CD4-positive, CD25-positive, alpha-beta regulatory T cell (primary cell): ENCODE data around the gene TENM4. TPM values are rescaled to one million over a fixed set of nuclear protein-coding genes. Genes with fewer than 3 reads are reported as not detected.

Experiments used
- ATAC-seq, 2 donors: fragments of 150-1000 bp; cut with Tn5 transposase; one replicate each; pipeline ENCODE4 v1.10.0; 2021; ENCODE audit warnings: low read depth in 2 of 2, moderate number of reproducible peaks in 2 of 2, moderate library complexity in 1 of 2
- DNase-seq, 3 donors: peaks; one replicate each; pipeline versions ENCODE4 v3.0.0 to v3.0.0-alpha.2; 2012 to 2022; ENCODE audit warnings: mixed read lengths in 1 of 3
- H3K27ac ChIP-seq: one replicate; pipeline ENCODE4 v1.7.0; 2013; ENCODE audit warnings: mild to moderate bottlenecking, low read length; ENCODE audit not compliant: insufficient read depth, poor library complexity, severe bottlenecking
- H3K27me3 ChIP-seq: one replicate; pipeline ENCODE4 v1.7.0; 2013; ENCODE audit warnings: low read length; ENCODE audit not compliant: control insufficient read depth, insufficient read depth
- H3K36me3 ChIP-seq: one replicate; pipeline ENCODE4 v1.7.0; 2013; ENCODE audit warnings: mild to moderate bottlenecking, low read length, moderate library complexity; ENCODE audit not compliant: control insufficient read depth, insufficient read depth
- H3K4me1 ChIP-seq: 2 replicates; pipeline ENCODE4 v1.7.0; 2013; ENCODE audit warnings: mild to moderate bottlenecking, low read length; ENCODE audit not compliant: insufficient read depth, control insufficient read depth, poor library complexity, severe bottlenecking
- H3K4me3 ChIP-seq: one replicate; pipeline ENCODE4 v1.7.0; 2013; ENCODE audit warnings: low read depth, mild to moderate bottlenecking, low read length, moderate library complexity
- H3K9me3 ChIP-seq, 2 experiments: 1 replicate in 1 of 2; 2 replicates in 1 of 2; pipeline ENCODE4 v1.7.0; 2013; ENCODE audit warnings: low read length in 2 of 2, mild to moderate bottlenecking in 1 of 2, moderate library complexity in 1 of 2; ENCODE audit not compliant: control insufficient read depth in 2 of 2
- H3K27ac Mint-ChIP-seq, 3 donors: one replicate each; pipeline ENCODE4 v1.8.0; 2020 to 2022; ENCODE audit warnings: mild to moderate bottlenecking in 3 of 3, mixed read lengths in 3 of 3, moderate library complexity in 2 of 3
- H3K27me3 Mint-ChIP-seq: one replicate; pipeline ENCODE4 v1.8.0; 2022; ENCODE audit warnings: mild to moderate bottlenecking, mixed read lengths
- H3K36me3 Mint-ChIP-seq: one replicate; pipeline ENCODE4 v1.8.0; 2020; ENCODE audit warnings: mixed read lengths
- H3K4me1 Mint-ChIP-seq, 4 donors: one replicate each; pipeline ENCODE4 v1.8.0; 2020 to 2022; ENCODE audit warnings: mixed read lengths in 4 of 4, mild to moderate bottlenecking in 1 of 4
- H3K4me3 Mint-ChIP-seq, 4 donors: one replicate each; pipeline ENCODE4 v1.8.0; 2020 to 2022; ENCODE audit warnings: mild to moderate bottlenecking in 4 of 4, mixed read lengths in 4 of 4, moderate library complexity in 3 of 4
- H3K9me3 Mint-ChIP-seq, 7 donors: one replicate each; pipeline ENCODE4 v1.8.0; 2020 to 2022; ENCODE audit warnings: mixed read lengths in 7 of 7, mild to moderate bottlenecking in 3 of 7, moderate library complexity in 2 of 7
- polyA plus RNA-seq, 4 donors: library from polyadenylated mRNA; unstranded; fragments of 300-500 nt; fragmentation: Illumina TruSeq; gene quantifications; one replicate each; pipeline ENCODE4 v1.2.3, GENCODE V29; 2021
- total RNA-seq: library from RNA; stranded (reverse); gene quantifications from one replicate; pipeline ENCODE4 v1.2.3, GENCODE V29; 2022

Gene TENM4
- total and polyA plus RNA-seq, 5 donors from 2014 or later: 0.02 TPM; not detected in 4

GRCh38 chr11:79090191-79090705 lies 350.6 kb downstream of the TENM4 start:
- Mint-ChIP-seq H3K9me3 (no peaks in the 10 kb centered on the region), H3K4me3 (no peak overlapping the region), H3K36me3 (no peaks in the 10 kb centered on the region), H3K4me1 (no peaks in the 10 kb centered on the region), H3K27me3 (no peaks in the 10 kb centered on the region), H3K27ac (no peak overlapping the region)
- Histone ChIP-seq H3K27me3 (no peaks in the 10 kb centered on the region), H3K27ac (no peak overlapping the region), H3K36me3 (no peaks in the 10 kb centered on the region), H3K4me1 (no peaks in the 10 kb centered on the region), H3K4me3 (no peak overlapping the region), H3K9me3 (no peaks in the 10 kb centered on the region)
- ATAC-seq (no peak), DNase-seq (no peak)

GRCh38 chr11:79089601-79090000 lies 351.2 kb downstream of the TENM4 start:
- H3K27ac Mint-ChIP-seq: no peak overlapping the region
- H3K9me3 Mint-ChIP-seq: no peaks in the 10 kb centered on the region
- H3K36me3 ChIP-seq: no peaks in the 10 kb centered on the region
- no peak for ATAC-seq
- H3K4me1 Mint-ChIP-seq: no peaks in the 10 kb centered on the region
- H3K4me3 Mint-ChIP-seq: no peak overlapping the region
- no peaks in the 10 kb centered on the region for H3K4me1 ChIP-seq
- H3K27me3 ChIP-seq: no peaks in the 10 kb centered on the region
- H3K27ac ChIP-seq: no peak overlapping the region
- H3K27me3 Mint-ChIP-seq: no peaks in the 10 kb centered on the region
- no peak for DNase-seq
- H3K4me3 ChIP-seq: no peak overlapping the region
- H3K36me3 Mint-ChIP-seq: no peaks in the 10 kb centered on the region
- H3K9me3 ChIP-seq: no peaks in the 10 kb centered on the region

GRCh38 chr11:79088967-79089366 lies 351.9 kb downstream of the TENM4 start:
- H3K9me3 ChIP-seq: no peaks in the 10 kb centered on the region
- H3K4me3 ChIP-seq: no peak overlapping the region
- H3K27ac ChIP-seq: no peak overlapping the region
- no peaks in the 10 kb centered on the region for H3K27me3 Mint-ChIP-seq
- no peaks in the 10 kb centered on the region for H3K4me1 ChIP-seq
- no peaks in the 10 kb centered on the region for H3K4me1 Mint-ChIP-seq
- H3K4me3 Mint-ChIP-seq: no peak overlapping the region
- H3K36me3 Mint-ChIP-seq: no peaks in the 10 kb centered on the region
- no peaks in the 10 kb centered on the region for H3K27me3 ChIP-seq
- no peaks in the 10 kb centered on the region for H3K9me3 Mint-ChIP-seq
- DNase-seq (no peak), ATAC-seq (no peak)
- H3K27ac Mint-ChIP-seq: no peak overlapping the region
- no peaks in the 10 kb centered on the region for H3K36me3 ChIP-seq

DNA sequence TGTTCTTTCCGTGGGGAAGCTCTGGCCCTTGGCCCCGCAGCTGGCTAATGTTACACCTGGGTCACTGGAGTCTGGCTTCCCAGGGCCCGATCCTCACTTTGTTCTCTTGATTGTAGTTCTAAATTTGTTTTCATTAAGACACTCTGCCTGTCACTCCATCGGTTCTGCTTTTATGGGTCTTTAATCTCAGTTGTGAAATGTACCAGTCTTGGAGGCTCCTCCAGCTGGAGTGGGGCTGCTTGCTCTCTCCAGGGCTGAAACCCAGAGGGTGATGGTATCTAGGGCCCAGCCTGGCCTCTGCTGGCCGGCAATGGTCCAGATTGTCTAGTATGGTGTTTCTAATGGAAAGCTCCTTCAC lies 352.9 kb downstream of the TENM4 start:
- H3K4me1 ChIP-seq: no peaks in the 10 kb centered on the region
- no peaks in the 10 kb centered on the region for H3K9me3 ChIP-seq
- Mint-ChIP-seq H3K4me1 (no peaks in the 10 kb centered on the region), H3K27me3 (no peaks in the 10 kb centered on the region), H3K4me3 (no peak overlapping the region), H3K27ac (no peak overlapping the region), H3K36me3 (no peaks in the 10 kb centered on the region), H3K9me3 (no peaks in the 10 kb centered on the region)
- no peak overlapping the region for H3K27ac ChIP-seq
- no peak overlapping the region for H3K4me3 ChIP-seq
- no peaks in the 10 kb centered on the region for H3K27me3 ChIP-seq
- ATAC-seq (no peak), DNase-seq (no peak)
- H3K36me3 ChIP-seq: no peaks in the 10 kb centered on the region

GRCh38 chr11:79087238-79087960 lies 353.4 kb downstream of the TENM4 start:
- H3K27ac ChIP-seq: no peak overlapping the region
- no peaks in the 10 kb centered on the region for H3K36me3 ChIP-seq
- H3K4me3 ChIP-seq: no peak overlapping the region
- Mint-ChIP-seq H3K27me3 (no peaks in the 10 kb centered on the region), H3K4me3 (no peak overlapping the region), H3K36me3 (no peaks in the 10 kb centered on the region), H3K9me3 (no peaks in the 10 kb centered on the region), H3K4me1 (no peaks in the 10 kb centered on the region), H3K27ac (no peak overlapping the region)
- no peaks in the 10 kb centered on the region for H3K4me1 ChIP-seq
- H3K9me3 ChIP-seq: no peaks in the 10 kb centered on the region
- DNase-seq (no peak), ATAC-seq (no peak)
- no peaks in the 10 kb centered on the region for H3K27me3 ChIP-seq

DNA sequence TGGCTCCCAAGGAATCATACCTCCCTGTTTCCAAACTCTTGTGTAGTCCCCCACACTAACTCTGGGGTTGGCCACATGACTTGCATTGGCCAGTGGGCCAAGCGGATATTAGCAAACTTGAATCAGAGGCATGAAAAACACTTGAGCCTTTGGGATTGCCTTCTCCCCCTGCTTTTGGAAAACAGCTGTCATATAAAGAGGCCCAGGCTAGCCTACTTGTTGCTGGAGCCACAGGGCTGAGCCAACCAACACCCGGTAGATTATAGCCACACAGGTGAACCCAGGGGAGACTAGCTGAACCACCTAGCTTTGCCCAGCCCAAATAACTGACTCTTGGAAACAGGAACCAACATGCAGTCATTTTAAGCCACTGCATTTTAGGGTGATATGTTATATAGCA lies 354.8 kb downstream of the TENM4 start:
- H3K27me3 Mint-ChIP-seq: no peaks in the 10 kb centered on the region
- ATAC-seq (no peak), DNase-seq (no peak)
- no peaks in the 10 kb centered on the region for H3K9me3 ChIP-seq
- no peak overlapping the region for H3K27ac Mint-ChIP-seq
- no peaks in the 10 kb centered on the region for H3K9me3 Mint-ChIP-seq
- no peaks in the 10 kb centered on the region for H3K36me3 ChIP-seq
- no peak overlapping the region for H3K27ac ChIP-seq
- no peaks in the 10 kb centered on the region for H3K36me3 Mint-ChIP-seq
- H3K4me1 ChIP-seq: no peaks in the 10 kb centered on the region
- H3K27me3 ChIP-seq: no peaks in the 10 kb centered on the region
- no peak overlapping the region for H3K4me3 Mint-ChIP-seq
- no peaks in the 10 kb centered on the region for H3K4me1 Mint-ChIP-seq
- H3K4me3 ChIP-seq: no peak overlapping the region

DNA sequence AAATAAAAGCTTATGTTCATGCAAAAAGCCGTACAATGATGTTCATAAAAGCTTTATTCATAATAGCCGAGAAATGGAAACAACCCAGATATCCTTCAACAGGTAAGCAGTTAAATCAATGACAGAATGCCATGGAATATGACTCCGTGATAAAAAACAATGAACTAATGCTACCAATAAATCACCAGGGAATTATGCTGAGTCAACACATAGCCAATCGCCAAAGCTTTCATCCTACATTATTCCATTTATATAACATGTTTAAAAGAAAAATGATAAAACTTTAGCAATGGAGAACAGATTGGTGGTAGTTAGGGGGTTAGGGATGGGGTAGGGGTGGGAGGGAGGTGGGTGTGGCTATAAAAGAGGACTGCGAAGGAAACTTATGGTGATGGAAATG lies 356.4 kb downstream of the TENM4 start:
- no peaks in the 10 kb centered on the region for H3K36me3 Mint-ChIP-seq
- no peak overlapping the region for H3K4me3 Mint-ChIP-seq

DNA sequence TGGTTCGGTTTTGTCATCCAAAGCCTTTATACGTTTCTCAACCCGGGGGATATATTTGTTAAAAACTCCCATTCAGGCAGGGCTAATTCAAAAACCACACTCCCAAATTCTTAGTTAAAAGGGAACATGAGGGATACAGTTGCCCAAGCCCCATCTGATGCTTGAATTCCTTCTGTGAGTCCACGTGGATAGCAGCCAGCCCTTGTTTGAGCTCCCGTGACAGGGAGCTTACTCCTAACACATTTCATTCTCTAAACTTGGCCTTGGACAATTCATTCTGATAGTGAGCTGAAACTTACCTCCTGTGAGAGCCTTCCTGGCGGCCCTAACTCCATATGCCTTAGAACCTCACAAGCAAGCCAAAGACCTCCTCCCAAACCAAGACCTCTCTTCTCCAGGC lies 357.5 kb downstream of the TENM4 start:
- H3K36me3 Mint-ChIP-seq: no peaks in the 10 kb centered on the region
- H3K27ac Mint-ChIP-seq: no peak overlapping the region
- H3K9me3 ChIP-seq: no peaks in the 10 kb centered on the region
- no peak overlapping the region for H3K4me3 Mint-ChIP-seq
- no peaks in the 10 kb centered on the region for H3K9me3 Mint-ChIP-seq
- no peaks in the 10 kb centered on the region for H3K27me3 ChIP-seq
- no peaks in the 10 kb centered on the region for H3K4me1 ChIP-seq
- no peak overlapping the region for H3K4me3 ChIP-seq
- H3K36me3 ChIP-seq: no peaks in the 10 kb centered on the region
- H3K4me1 Mint-ChIP-seq: no peaks in the 10 kb centered on the region
- peaks cover 1% of the 10 kb centered on the region for H3K27me3 Mint-ChIP-seq
- ATAC-seq (no peak), DNase-seq (no peak)
- no peak overlapping the region for H3K27ac ChIP-seq

More for the DNA sequence above, 356.4 kb downstream of the TENM4 start:
- DNase-seq: no peak
- no peak overlapping the region for H3K27ac Mint-ChIP-seq
- no peaks in the 10 kb centered on the region for H3K9me3 Mint-ChIP-seq
- H3K27ac ChIP-seq: no peak overlapping the region
- no peak overlapping the region for H3K4me3 ChIP-seq
- no peaks in the 10 kb centered on the region for H3K27me3 ChIP-seq
- no peaks in the 10 kb centered on the region for H3K9me3 ChIP-seq
- no peak for ATAC-seq
- no peaks in the 10 kb centered on the region for H3K36me3 ChIP-seq
- no peaks in the 10 kb centered on the region for H3K4me1 Mint-ChIP-seq
- H3K4me1 ChIP-seq: no peaks in the 10 kb centered on the region
- no peaks in the 10 kb centered on the region for H3K27me3 Mint-ChIP-seq
